Stomach (tissue), 8 donors: ENCODE data around the gene LASP1NB.
A peak's percentile ranks its signal among the peaks of the same experiment; 100 is the strongest.

Experiments
- DNase-seq, 2 donors: peaks; one replicate each; pipeline versions ENCODE4 v3.0.0 to v3.0.0-alpha.2; 2013 to 2019
- H3K27ac ChIP-seq, 5 donors: fragments of 200-600 bp in 4 of 5; sonication (generic) in 4 of 5; one replicate each; pipeline ENCODE4 v1.5.1; 2013 to 2019; ENCODE audit warnings: mild to moderate bottlenecking in 1 of 5, moderate library complexity in 1 of 5
- H3K27me3 ChIP-seq, 3 donors: fragments of 200-600 bp; sonication (generic); one replicate each; pipeline ENCODE4 v1.5.1; 2017 to 2019; ENCODE audit warnings: mixed run types in 1 of 3
- H3K36me3 ChIP-seq, 4 donors: fragments of 200-600 bp; sonication (generic); 1 replicate in 3 of 4; 2 replicates in 1 of 4; pipeline ENCODE4 v1.5.1; 2016 to 2019
- H3K4me1 ChIP-seq, 4 donors: fragments of 200-600 bp; sonication (generic); one replicate each; pipeline ENCODE4 v1.5.1; 2016 to 2019
- H3K4me3 ChIP-seq, 4 donors: fragments of 200-600 bp; sonication (generic) in 3 of 4; one replicate each; pipeline ENCODE4 v1.5.1; 2016 to 2019; ENCODE audit warnings: mild to moderate bottlenecking in 1 of 4
- H3K9me3 ChIP-seq, 4 donors: fragments of 200-600 bp; sonication (generic); one replicate each; pipeline ENCODE4 v1.5.1; 2016 to 2019
- EP300 ChIP-seq: sonication (generic); formaldehyde crosslinking; IDR thresholded peaks from one replicate; pipeline ENCODE4 v1.6.1; 2017; ENCODE audit warnings: antibody characterized with exemption
- POLR2A ChIP-seq, 4 donors: fragments of 450-650 bp; IDR thresholded peaks; one replicate each; pipeline ENCODE4 v1.6.1; 2016; ENCODE audit warnings: antibody characterized with exemption in 4 of 4, control low read depth in 2 of 4, mild to moderate bottlenecking in 1 of 4, moderate library complexity in 1 of 4
- POLR2AphosphoS5 ChIP-seq, 3 donors: sonication (generic); formaldehyde crosslinking; IDR thresholded peaks; one replicate each; pipeline ENCODE4 v1.6.1; 2016; ENCODE audit warnings: antibody characterized with exemption in 3 of 3
- WGBS, 5 donors: extraction: QIAGEN DNeasy Blood & Tissue Kit in 3 of 5; methylation state at CpG; one replicate each; pipeline versions ENCODE4 v1.1.5 to v1.1.7; 2013 to 2018; 5-methylcytosine and 5-hydroxymethylcytosine counted together
- intact Hi-C: fragments of 100-400 bp; cut with DNase I; formaldehyde crosslinking; loops from one replicate; pipeline ENCODE4 v1.15.1; 2023; ENCODE audit warnings: low total_unique reads
- TF ChIP-seq, protein P1 (sequence below), 7 experiments: fragments of 450-650 bp in 4 of 7; fragments of 200-600 bp in 3 of 7; sonication (generic) in 3 of 7; IDR thresholded peaks; one replicate each; pipeline ENCODE4 v1.5.1; 2016 to 2019; ENCODE audit warnings: antibody characterized with exemption in 7 of 7, control low read depth in 2 of 7, mild to moderate bottlenecking in 1 of 7
- donor health status: healthy with polysubstance abuse.
- donor health status: Bipolar disorder and iron deficiency.
- donor health status: healthy.

LASP1NB gene

DNA sequence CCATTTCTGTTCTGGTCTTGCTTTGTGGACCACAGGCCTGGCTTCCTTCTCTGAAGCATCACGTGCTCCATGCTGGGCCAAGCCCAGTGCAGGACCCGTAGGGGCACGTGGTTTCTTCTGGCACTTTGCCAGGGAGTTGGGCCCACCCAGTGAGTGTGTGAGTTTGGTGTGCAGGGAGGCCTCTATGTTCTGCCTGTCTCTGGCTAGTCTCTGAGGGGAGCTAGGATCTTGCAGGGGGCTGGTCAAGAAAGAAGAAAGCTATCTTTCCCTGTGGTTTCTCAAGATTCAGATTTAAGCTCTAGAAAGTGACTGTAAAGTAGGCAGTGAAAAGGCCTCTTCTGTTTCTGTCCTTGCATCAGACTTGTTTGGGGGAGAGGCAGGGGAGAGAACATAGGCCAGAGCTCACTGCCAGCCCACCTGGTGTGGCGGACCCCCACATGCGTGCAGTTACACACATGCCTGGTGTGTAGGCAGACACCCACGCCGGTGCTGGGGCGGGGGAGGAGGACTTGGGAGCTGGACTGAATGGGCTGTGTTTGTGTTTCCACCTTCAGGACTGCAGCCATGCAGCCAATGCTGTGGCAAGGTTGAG is 43.7 kb upstream of the LASP1NB start:
- Histone ChIP-seq H3K9me3 (no peaks in the 10 kb centered on the region), H3K4me3 (peak overlapping the region in 1 of 4 donors; percentile 9), H3K4me1 (peaks cover 89 to 100% (median 98%) of the 10 kb centered on the region in 4 donors), H3K27ac (peak overlapping the region; percentile 32 to 75 (median 71)), H3K36me3 (peaks cover 25 to 86% (median 69%) of the 10 kb centered on the region in 4 donors), H3K27me3 (no peaks in the 10 kb centered on the region)
- peak; percentile 52 to 94 for DNase-seq
- TF ChIP-seq, protein P1, sequence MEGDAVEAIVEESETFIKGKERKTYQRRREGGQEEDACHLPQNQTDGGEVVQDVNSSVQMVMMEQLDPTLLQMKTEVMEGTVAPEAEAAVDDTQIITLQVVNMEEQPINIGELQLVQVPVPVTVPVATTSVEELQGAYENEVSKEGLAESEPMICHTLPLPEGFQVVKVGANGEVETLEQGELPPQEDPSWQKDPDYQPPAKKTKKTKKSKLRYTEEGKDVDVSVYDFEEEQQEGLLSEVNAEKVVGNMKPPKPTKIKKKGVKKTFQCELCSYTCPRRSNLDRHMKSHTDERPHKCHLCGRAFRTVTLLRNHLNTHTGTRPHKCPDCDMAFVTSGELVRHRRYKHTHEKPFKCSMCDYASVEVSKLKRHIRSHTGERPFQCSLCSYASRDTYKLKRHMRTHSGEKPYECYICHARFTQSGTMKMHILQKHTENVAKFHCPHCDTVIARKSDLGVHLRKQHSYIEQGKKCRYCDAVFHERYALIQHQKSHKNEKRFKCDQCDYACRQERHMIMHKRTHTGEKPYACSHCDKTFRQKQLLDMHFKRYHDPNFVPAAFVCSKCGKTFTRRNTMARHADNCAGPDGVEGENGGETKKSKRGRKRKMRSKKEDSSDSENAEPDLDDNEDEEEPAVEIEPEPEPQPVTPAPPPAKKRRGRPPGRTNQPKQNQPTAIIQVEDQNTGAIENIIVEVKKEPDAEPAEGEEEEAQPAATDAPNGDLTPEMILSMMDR (IDR thresholded peaks at IDR 0.05): no peak
- peak; percentile 57 to 84 (median 58) for TF ChIP-seq POLR2AphosphoS5 (IDR thresholded peaks at IDR 0.05)
- intact Hi-C loops: no loop called here
- WGBS, 5 donors: 11 to 25% (median 11%) methylated on average over 8 of the region's 8 CpGs

DNA sequence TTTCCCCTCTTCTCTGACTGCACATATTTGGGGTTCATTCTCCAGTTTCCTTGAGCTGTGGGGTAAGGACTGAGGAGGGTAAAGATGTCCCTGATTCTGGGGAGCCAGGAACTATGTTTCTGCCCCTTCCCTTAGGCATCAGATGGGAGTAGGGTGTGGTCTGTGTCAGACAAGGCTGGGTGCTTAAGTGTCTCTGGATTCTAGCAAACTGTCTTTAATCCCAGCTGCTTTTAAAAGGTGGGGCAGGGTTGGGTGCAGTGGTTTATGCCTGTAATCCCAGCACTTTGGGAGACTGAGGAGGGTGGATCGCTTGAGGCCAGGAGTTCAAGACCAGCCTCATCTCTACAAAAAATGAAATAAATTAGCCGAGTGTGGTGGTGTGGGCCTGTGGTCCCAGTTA is 42.5 kb upstream of the LASP1NB start:
- intact Hi-C loops: no loop called here
- Histone ChIP-seq H3K36me3 (peaks cover 24 to 86% (median 69%) of the 10 kb centered on the region in 4 donors), H3K27me3 (no peaks in the 10 kb centered on the region), H3K4me1 (peaks cover 83 to 100% (median 98%) of the 10 kb centered on the region in 4 donors), H3K4me3 (no peak overlapping the region), H3K27ac (peak overlapping the region in 4 of 5 donors; percentile 56 to 74 (median 68)), H3K9me3 (no peaks in the 10 kb centered on the region)
- no peak for DNase-seq
- no peak for TF ChIP-seq POLR2AphosphoS5 (IDR thresholded peaks at IDR 0.05)
- TF ChIP-seq, protein P1 (IDR thresholded peaks at IDR 0.05): no peak
- TF ChIP-seq EP300: no peak
- no peak for TF ChIP-seq POLR2A (IDR thresholded peaks at IDR 0.05)
- WGBS, 5 donors: 84 to 95% (median 94%) methylated on average over 2 of the region's 2 CpGs

DNA sequence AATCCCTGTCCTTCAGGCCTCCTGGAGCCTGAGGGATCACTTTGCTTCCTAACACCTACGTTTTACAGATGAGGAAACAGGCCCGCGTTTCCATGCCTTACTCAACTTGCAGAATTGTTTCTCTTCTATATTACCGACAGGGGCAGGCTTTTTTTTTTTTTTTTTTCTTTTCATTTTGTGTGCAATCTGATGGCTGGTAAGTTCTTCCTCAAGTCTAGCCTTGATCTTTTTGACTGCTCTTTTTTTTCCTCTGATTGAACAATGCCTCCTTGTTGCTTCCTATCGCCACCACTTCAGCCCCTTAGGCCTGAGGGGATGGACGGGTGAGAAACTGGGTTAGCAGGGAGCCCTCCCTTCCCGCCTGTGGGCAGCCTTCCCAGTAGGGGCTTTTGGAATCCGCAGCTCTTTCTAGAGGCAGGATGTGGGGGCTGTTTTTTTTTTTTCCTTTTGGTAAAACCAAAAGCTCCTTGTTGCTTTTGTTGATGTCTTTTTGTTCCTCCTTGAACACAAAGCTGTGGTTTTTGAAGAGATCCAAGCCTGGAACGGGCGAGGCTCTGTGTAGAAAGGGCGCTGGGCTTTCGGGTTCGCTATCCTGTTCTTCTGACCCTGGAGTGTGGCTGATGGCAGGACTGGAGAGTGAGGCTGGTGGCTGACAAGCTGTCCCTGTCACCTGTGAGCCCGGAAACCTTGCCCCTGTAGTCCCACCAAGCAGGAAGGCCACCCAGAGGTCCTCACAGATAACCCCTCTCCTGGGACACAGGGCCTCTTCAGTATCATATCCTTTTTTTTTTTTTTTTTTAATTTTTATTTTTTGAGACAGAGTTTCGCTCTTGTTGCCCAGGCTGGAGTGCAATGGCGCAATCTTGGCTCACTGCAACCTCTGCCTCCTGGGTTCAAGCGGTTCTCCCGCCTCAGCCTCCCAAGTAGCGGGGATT is 41.6 kb upstream of the LASP1NB start:
- Histone ChIP-seq H3K4me1 (peaks cover 82 to 100% (median 98%) of the 10 kb centered on the region in 4 donors), H3K4me3 (peak overlapping the region in 2 of 4 donors; percentile 5 to 9), H3K9me3 (no peaks in the 10 kb centered on the region), H3K27ac (peak overlapping the region; percentile 44 to 74 (median 56)), H3K36me3 (peaks cover 14 to 86% (median 69%) of the 10 kb centered on the region in 4 donors), H3K27me3 (no peaks in the 10 kb centered on the region)
- TF ChIP-seq, protein P1 (IDR thresholded peaks at IDR 0.05): no peak
- 48 to 63% (median 58%) methylated on average over 19 of the region's 19 CpGs for WGBS, 5 donors
- intact Hi-C loops: no loop called here
- DNase-seq: peak in 1 of 2 donors; percentile 72

DNA sequence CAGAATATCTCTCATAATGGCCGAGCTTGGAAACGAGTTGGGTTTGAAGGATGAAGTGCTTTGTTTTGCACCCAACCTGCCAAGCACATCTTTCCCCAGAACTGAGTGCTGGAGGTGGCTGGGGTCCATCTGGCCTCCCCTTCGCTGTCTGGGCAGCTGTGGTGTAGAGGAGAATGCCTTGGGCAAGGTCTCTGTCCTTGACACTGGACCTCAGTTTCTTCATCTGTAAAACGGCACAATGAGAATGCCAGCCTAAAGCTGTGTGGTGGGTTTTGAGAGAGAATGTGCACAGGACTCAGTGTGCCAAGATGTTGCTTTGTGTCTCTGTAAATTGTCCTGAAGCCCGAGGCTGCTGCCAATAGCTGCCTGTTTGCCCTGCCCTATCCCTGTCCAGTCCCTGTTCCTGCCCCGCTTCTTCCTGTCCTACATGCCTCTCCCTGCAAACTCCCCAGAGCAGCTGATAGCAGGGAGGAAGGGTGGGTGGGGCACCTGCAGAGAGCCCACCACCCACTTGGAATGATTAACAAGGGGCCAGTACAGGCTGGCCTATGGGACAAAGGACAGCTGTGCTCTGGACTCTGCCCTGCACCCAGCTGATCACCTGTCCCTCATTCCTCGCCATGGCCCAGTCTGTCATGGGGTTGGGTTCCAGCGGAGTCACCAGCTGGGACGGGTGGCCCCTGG is 40.2 kb upstream of the LASP1NB start:
- Histone ChIP-seq H3K36me3 (peaks cover 15 to 84% (median 69%) of the 10 kb centered on the region in 4 donors), H3K4me1 (peaks cover 78 to 100% (median 95%) of the 10 kb centered on the region in 4 donors), H3K27me3 (no peaks in the 10 kb centered on the region), H3K4me3 (no peak overlapping the region), H3K27ac (peak overlapping the region; percentile 2 to 49 (median 22)), H3K9me3 (no peaks in the 10 kb centered on the region)
- TF ChIP-seq EP300 (no peak), POLR2A (IDR thresholded peaks at IDR 0.05) (no peak), POLR2AphosphoS5 (IDR thresholded peaks at IDR 0.05) (no peak)
- TF ChIP-seq, protein P1 (IDR thresholded peaks at IDR 0.05): no peak
- intact Hi-C loops: no loop called here
- WGBS, 5 donors: 61 to 70% (median 63%) methylated on average over 9 of the region's 9 CpGs
- peak in 1 of 2 donors; percentile 62 for DNase-seq
